Epithelial cell of proximal tubule (primary cell): ENCODE measurements around the gene CNKSR1. TPM values are rescaled to one million over a fixed set of nuclear protein-coding genes. Genes with fewer than 3 reads are reported as not detected.

Experiments used
- DNase-seq: peaks from one replicate; pipeline ENCODE4 v3.0.0-alpha.2; 2011; ENCODE audit warnings: low read depth
- H3K4me3 ChIP-seq: 2 replicates; pipeline ENCODE4 v1.5.1; 2011; ENCODE audit warnings: low read depth, mild to moderate bottlenecking, low read length
- total RNA-seq: library from RNA; depleted of rRNA; stranded (reverse); fragments of >200 nt; gene quantifications from 2 replicates; pipeline ENCODE4 v1.2.3, GENCODE V29; 2015
- TF ChIP-seq, protein P1 (sequence below): conservative IDR thresholded peaks from 2 replicates; pipeline ENCODE4 v1.5.1; 2012; ENCODE audit warnings: low read depth, mild to moderate bottlenecking, low read length

The CNKSR1 gene
- total RNA-seq, 1 donor from 2014 or later, result 14.8 TPM

DNA sequence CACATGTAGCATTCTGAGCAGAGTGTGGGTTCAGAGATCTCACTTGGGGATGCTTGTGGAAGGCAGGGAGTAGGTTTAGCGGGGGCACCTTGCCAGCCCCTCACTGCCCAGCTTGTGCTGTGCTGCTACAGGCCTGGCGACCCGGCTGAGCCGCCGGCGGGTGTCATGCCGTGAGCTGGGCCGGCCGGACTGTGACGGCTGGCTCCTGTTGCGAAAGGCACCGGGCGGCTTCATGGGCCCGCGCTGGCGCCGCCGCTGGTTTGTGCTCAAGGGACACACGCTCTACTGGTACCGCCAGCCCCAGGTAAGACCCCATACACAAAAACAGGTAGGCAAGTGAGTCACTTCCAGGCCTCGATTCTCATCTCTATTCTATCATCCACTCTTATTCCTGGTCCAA lies 7.6 kb downstream of the CNKSR1 start:
- DNase-seq, result no peak
- TF ChIP-seq, protein P1, sequence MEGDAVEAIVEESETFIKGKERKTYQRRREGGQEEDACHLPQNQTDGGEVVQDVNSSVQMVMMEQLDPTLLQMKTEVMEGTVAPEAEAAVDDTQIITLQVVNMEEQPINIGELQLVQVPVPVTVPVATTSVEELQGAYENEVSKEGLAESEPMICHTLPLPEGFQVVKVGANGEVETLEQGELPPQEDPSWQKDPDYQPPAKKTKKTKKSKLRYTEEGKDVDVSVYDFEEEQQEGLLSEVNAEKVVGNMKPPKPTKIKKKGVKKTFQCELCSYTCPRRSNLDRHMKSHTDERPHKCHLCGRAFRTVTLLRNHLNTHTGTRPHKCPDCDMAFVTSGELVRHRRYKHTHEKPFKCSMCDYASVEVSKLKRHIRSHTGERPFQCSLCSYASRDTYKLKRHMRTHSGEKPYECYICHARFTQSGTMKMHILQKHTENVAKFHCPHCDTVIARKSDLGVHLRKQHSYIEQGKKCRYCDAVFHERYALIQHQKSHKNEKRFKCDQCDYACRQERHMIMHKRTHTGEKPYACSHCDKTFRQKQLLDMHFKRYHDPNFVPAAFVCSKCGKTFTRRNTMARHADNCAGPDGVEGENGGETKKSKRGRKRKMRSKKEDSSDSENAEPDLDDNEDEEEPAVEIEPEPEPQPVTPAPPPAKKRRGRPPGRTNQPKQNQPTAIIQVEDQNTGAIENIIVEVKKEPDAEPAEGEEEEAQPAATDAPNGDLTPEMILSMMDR, result no peak
- H3K4me3 ChIP-seq, result no peak overlapping the region

GRCh38 chr1:26187882-26188281 lies 10.6 kb downstream of the CNKSR1 start:
- TF ChIP-seq, protein P1, result no peak
- no peak for DNase-seq
- H3K4me3 ChIP-seq, result no peak overlapping the region

GRCh38 chr1:26188477-26188876 lies 11.2 kb downstream of the CNKSR1 start:
- no peak for DNase-seq
- H3K4me3 ChIP-seq, result no peak overlapping the region
- TF ChIP-seq, protein P1, result no peak

GRCh38 chr1:26189331-26189730 lies 12.0 kb downstream of the CNKSR1 start:
- H3K4me3 ChIP-seq, result no peak overlapping the region
- TF ChIP-seq, protein P1, result no peak
- no peak for DNase-seq

DNA sequence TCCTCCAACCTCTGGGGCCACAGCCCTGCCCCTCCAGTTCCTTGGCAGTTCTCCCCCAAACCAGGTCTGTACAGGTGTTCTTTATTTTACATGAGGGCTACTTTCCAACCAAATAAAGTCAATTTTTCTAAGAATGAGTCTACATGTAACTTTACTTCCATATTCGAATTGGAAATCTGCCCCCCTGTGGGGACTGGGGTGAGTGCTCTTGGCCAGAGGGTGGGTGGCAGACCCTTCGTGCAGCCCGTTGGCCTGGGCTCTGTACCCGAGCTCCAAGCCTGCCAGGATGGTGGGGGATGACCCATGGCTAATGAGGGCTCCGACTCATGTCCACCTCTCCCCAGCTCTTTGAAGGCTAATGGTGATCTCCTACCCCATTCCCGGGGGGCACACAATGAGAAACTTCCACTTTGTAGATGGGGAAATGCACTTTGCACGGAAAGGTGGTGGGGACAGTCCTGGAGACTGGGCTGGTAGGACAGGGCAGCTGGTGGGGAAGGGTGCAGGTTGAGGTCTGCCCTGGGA lies 12.5 kb downstream of the CNKSR1 start:
- TF ChIP-seq, protein P1, result no peak
- H3K4me3 ChIP-seq, result no peak overlapping the region
- no peak for DNase-seq

- TF ChIP-seq, protein P1, result peak; percentile 34
- no peak within 1 kb of the TSS for H3K4me3 ChIP-seq
- no peak for DNase-seq
Observed at GRCh38 chr1:26190373-26190987, 13.2 kb downstream of the CNKSR1 start, which contains the start of gene CATSPER4. TSS of gene CATSPER4 (plus strand) at chr1:26190602. CDS start at chr1:26190628, 26 bp downstream.

GRCh38 chr1:26191739-26192138 lies 14.4 kb downstream of the CNKSR1 start:
- DNase-seq, result no peak
- TF ChIP-seq, protein P1, result no peak

More at GRCh38 chr1:26191739-26192138, 14.4 kb downstream of the CNKSR1 start:
- H3K4me3 ChIP-seq, result no peak overlapping the region
